HG03025 (cell line): Measurements from ENCODE around the gene TACC2.
"Not testable (repeated sequence)": the region's sequence is repeated elsewhere in the genome, so short reads cannot be mapped to it uniquely, and the experiment has no call there.

ENCODE experiments used
- ATAC-seq: cut with Tn5 transposase; IDR thresholded peaks from one replicate; pipeline ENCODE4 v1.9.1; 2021; ENCODE audit warnings: mild to moderate bottlenecking, moderate library complexity; ENCODE audit not compliant: unreplicated experiment, low FRiP score

TACC2 gene

DNA sequence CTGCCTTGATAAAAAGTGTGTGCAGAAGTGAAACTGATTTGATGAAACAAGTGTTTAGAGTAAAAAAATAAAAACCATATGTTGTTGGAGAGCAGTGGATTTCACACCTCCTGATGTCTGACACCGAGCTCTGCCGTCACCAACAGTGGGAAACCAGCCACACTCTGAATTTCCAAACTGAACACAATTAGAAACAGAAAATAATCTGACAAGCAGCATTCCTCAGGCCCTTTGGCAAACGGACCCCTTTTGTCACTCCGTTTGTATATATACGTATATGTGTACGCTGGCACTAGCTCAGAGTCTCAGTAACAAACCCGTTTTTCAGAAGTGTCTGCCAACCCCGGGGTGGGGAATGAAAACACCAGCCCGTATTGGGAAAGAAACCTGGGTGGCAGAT lies 32.4 kb downstream of the TACC2 start:
- no peak for ATAC-seq

- no peak for ATAC-seq
Measured at GRCh38 chr10:122021828-122022227, 32.9 kb downstream of the TACC2 start.

- ATAC-seq: no peak
Measured at GRCh38 chr10:122022276-122022675, 33.3 kb downstream of the TACC2 start.

DNA sequence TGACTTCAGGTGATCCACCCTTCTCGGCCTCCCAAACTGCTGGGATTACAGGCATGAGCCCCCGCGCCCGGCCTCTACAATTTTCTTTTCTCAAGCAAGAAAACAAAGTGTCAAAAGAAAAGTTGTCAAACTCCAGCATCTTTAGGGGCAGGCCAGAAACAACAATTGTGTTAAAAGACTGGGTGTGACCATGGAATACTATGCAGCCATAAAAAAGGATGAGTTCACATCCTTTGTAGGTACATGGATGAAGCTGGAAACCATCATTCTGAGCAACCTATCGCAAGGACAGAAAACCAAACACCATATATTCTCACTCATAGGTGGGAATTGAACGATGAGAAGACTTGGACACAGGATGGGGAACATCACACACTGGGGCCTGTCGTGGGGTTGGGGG lies 34.3 kb downstream of the TACC2 start:
- not testable (repeated sequence) for ATAC-seq

DNA sequence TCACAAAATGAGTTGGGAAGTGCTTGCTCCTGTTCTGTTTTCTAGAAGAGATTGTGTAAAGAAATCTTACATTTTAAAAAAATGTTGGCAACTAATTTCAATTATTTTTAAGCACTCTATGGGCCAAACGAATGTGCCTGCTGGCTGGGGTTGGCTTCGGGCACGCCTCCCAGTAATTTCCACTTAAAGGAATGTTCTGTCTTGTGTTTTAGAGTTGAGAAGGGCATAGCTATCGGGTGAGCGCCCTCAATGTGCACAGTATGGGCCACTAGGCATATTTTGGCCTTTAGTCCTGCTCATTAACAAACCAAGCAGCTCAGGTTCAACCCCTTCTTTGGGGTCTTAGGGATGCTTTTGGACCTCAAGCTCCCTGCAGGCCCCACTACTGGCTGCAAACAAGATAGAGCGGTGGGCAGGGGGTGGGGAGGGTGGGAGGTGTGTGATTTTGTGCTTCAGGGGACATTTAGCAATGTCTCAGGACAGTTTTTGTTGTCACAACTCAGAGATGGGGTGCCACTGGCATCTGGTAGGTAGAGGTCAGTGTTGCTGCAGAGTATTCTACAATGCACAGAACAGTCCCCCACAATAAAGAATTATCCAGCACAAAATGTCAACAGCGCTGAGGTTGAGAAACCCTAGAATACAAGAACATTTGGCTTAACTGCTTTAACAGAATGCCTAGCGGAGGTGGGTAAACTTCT lies 40.7 kb downstream of the TACC2 start:
- ATAC-seq: no peak

DNA sequence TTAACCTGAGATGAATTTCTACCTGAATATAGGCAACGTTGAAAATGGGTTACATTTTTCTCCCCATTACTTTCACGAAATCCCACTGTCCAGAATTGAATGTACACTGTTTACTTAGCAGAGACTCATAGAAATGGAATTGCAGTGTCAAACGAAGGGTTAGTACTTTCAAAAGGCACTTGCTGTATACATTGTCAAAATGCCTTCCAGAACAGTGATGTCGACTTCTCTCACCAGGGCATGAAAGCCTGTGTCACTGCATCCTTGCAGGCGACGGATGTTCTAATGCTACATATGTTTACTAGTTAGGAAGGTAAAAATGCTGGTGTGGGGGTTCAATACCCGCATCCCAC lies 41.2 kb downstream of the TACC2 start:
- no peak for ATAC-seq

DNA sequence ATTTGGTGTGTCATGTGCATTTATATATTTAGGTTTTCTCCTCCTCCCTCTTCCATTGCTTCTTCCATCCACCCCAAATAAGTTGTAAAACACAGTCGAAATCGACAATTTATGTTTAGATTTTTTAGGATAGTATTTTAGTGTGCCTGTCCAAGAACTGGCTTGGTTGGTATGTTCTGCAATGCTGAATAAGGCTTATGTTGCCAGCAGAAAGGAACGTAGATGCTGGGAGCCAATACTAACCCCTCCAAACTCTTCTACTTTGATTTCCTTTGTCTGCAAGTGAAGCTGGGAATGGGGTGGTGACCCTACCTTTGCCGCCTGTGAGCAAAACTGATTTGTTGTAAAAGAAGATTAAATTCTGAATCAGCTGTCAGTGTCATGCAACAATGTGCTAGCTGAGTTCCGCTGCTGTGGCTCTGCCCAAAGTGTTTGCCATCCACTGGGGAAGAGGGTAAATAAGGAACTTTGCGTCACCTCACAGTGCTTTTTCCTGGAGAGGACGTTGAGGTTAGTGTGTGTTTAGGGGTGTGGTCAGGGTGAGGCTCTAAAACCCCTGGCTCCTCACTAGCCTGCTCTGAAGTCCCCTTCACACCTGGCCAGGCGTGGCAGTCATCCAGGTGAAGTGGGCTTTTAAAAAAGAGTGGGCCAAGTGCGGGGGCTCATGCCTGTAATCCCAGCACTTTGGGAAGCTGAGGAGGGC lies 44.4 kb downstream of the TACC2 start:
- no peak for ATAC-seq

- ATAC-seq: no peak
Measured at GRCh38 chr10:122034149-122034756, 45.3 kb downstream of the TACC2 start.

DNA sequence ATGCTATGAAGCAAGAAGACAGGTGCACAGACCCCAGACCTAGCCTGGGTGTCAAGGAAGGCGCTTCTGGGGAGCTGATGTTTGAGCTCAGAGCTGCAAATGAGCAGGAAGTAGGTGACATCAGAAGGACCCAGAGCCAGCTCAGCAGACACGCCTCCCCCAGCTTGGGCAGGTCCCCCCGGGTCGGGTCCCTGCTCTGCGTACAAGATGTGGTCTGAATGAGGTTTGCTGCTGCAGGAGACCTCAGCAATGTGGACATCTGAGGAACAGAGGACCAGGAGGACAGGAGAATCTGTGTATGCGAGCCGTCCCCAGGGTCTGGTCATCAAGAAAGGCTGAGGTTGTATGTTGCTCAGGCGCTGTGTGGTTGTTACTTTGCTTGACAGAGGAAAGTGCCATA lies 51.8 kb downstream of the TACC2 start:
- ATAC-seq: no peak

GRCh38 chr10:122042836-122043235 lies 53.9 kb downstream of the TACC2 start:
- no peak for ATAC-seq

- ATAC-seq: no peak
Measured at GRCh38 chr10:122044045-122044661, 55.2 kb downstream of the TACC2 start.

- no peak for ATAC-seq
Measured at GRCh38 chr10:122044713-122045112, 55.8 kb downstream of the TACC2 start.

DNA sequence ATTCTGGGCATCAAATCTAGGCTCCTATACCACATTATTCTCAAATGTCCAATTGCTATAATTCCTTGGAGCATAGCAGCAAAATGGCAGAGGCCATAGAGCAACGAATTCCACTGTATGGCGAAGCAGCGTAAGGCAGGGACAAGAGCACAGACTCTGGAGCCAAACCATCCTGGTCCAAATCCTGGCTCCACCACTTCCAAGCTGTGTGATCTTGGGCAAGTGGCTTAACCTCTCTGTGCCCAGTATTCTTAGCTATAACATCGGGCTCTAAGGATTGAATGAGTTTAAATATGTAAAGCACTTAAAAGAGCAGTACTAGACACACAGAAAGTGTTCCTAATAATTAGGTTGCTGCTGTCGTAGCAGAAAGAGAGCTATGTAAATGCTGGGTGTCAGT lies 56.2 kb downstream of the TACC2 start:
- no peak for ATAC-seq

DNA sequence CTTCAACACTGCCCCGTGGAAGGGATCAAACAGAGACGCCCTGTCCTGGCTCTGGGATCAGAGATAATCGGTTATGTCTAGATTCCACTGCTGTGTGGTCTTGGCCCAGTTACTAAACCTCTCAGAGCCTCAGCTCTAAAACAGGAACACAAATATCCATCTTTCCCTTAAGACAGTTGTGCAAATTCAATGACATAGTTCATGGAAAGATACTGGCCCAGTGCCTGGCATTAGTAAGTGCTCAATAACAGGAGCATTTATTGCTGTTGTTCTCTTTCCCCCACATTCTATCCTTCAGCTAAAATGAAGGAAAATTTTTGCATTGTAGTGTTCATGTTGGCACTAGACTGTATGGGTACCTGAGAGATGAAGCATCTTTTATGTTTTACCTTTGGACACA lies 58.6 kb downstream of the TACC2 start:
- no peak for ATAC-seq

- no peak for ATAC-seq
Measured at GRCh38 chr10:122049076-122049475, 60.1 kb downstream of the TACC2 start.

- no peak for ATAC-seq
Measured at GRCh38 chr10:122050311-122050710, 61.3 kb downstream of the TACC2 start.

- ATAC-seq: no peak
Measured at GRCh38 chr10:122050811-122051210, 61.8 kb downstream of the TACC2 start.

DNA sequence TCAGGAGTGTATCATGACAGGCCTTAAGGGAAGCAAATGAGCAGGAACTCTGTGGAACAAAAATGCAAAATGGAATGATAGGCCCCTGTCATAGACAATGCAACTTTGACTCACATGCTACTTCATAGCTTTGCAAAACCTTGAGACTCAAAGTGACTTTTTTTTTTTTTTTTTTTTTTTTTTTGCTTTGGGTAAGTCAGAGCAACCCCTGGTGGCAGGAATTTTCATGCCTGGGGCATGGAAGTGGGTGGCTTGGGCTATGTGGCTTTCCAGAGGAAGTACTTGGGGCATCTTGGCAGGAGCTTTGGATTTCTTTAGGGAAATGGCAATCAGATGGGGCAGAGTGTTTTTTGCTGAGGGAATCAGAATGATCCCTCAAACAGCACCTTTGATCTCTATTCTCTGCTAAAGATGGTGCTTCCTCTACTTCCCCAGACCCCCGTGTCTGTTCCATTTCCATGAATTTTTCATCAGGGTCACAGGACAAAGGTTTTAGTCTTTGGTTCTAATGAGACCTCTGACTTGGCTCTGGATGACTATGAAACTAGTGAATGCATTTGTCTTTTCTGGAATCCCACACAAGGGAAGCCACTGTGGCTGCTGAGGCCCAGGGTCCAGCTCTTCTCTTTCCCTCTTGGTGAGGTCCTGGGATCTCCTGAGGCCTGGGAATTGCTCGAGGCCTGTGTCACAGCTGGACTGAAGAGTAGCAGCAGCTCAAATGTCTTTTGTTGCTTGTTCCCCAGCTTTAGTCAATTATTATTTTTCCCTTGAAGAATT lies 62.8 kb downstream of the TACC2 start:
- ATAC-seq: no peak

- ATAC-seq: no peak
Measured at GRCh38 chr10:122052701-122053100, 63.7 kb downstream of the TACC2 start.

- no peak for ATAC-seq
Measured at GRCh38 chr10:122053314-122053713, 64.4 kb downstream of the TACC2 start.
